ENCODE measurements around the gene ISL2. TPM values are rescaled to one million over a fixed set of nuclear protein-coding genes. Genes with fewer than 3 reads are reported as not detected.

Gene ISL2
- total RNA-seq, 4 donors from 2014 or later = 0.67 to 11.6 TPM; not detected in 2

DNA sequence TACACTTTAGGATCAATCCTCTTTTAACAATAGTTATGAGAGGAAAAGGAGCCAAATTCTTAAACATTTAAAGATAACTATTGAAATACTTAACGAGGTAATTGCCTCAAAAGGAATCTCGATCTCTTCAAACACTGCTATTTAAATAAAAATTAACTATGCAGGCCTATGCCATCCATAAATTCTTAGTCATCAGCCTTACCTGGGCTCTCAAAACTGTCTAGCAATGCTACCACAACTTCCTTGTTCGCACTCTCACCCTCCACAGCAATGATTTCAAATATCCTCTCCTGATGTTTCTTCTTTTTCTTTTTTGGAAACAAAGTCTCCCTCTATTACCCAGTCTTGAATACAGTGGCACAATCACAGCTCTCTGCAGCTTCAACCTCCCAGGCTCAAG lies 37.6 kb upstream of the ISL2 start:
- Histone ChIP-seq H3K4me3 (no peak overlapping the region), H3K4me1 (peaks cover 0 to 6% (median 0%) of the 10 kb centered on the region in 4 donors), H3K36me3 (no peaks in the 10 kb centered on the region), H3K27ac (peak overlapping the region in 1 of 4 donors; percentile 41), H3K9me3 (no peaks in the 10 kb centered on the region), H3K27me3 (no peaks in the 10 kb centered on the region)
- TF ChIP-seq, protein P1, sequence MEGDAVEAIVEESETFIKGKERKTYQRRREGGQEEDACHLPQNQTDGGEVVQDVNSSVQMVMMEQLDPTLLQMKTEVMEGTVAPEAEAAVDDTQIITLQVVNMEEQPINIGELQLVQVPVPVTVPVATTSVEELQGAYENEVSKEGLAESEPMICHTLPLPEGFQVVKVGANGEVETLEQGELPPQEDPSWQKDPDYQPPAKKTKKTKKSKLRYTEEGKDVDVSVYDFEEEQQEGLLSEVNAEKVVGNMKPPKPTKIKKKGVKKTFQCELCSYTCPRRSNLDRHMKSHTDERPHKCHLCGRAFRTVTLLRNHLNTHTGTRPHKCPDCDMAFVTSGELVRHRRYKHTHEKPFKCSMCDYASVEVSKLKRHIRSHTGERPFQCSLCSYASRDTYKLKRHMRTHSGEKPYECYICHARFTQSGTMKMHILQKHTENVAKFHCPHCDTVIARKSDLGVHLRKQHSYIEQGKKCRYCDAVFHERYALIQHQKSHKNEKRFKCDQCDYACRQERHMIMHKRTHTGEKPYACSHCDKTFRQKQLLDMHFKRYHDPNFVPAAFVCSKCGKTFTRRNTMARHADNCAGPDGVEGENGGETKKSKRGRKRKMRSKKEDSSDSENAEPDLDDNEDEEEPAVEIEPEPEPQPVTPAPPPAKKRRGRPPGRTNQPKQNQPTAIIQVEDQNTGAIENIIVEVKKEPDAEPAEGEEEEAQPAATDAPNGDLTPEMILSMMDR (IDR thresholded peaks at IDR 0.05) = no peak
- TF ChIP-seq POLR2A (IDR thresholded peaks at IDR 0.05) = no peak
- DNase-seq = no peak

DNA sequence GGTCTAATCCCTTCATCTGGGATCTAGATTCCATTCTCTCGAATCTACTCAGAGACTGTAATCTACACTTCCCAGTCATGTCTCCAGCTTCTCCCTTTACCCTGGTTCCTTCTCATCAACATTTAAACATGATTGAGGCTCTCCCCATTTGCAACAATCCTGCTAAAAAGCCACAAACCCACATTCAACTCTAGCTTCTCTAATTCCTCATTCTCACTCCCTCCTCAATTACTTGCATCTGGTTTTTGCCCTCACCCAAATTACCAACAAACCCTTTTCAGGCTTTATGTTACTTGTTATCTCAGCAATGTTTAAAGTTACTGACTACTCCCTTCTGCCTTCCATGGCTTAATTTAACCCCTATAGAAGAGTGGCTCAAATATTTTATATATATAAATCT lies 36.8 kb upstream of the ISL2 start:
- peak overlapping the region in 1 of 4 donors; percentile 41 for H3K27ac ChIP-seq

DNA sequence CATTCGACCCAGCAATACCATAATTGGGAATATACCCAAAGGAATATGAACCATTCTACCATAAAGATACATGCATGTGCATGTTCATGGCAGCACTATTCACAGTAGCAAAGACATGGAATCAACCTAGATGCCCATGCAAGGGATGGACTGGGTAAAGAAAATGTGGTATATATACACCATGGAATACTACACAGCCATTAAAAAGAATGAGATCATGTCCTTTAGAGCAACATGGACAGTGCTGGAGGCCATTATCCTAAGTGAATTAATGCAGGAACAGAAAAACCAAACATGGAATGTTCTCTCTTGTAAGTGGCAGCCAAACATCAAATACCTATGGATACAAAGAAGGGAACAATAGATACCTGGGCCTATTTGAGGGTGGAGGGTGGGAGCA lies 32.7 kb upstream of the ISL2 start:
- H3K9me3 ChIP-seq = no peaks in the 10 kb centered on the region

More for the DNA sequence above, 36.8 kb upstream of the ISL2 start:
- Histone ChIP-seq H3K27me3 (no peaks in the 10 kb centered on the region), H3K4me3 (no peak overlapping the region), H3K9me3 (no peaks in the 10 kb centered on the region), H3K36me3 (no peaks in the 10 kb centered on the region), H3K4me1 (peaks cover 0 to 6% (median 0%) of the 10 kb centered on the region in 4 donors)
- no peak for DNase-seq
- no peak for TF ChIP-seq POLR2A (IDR thresholded peaks at IDR 0.05)
- TF ChIP-seq, protein P1 (IDR thresholded peaks at IDR 0.05) = no peak

DNA sequence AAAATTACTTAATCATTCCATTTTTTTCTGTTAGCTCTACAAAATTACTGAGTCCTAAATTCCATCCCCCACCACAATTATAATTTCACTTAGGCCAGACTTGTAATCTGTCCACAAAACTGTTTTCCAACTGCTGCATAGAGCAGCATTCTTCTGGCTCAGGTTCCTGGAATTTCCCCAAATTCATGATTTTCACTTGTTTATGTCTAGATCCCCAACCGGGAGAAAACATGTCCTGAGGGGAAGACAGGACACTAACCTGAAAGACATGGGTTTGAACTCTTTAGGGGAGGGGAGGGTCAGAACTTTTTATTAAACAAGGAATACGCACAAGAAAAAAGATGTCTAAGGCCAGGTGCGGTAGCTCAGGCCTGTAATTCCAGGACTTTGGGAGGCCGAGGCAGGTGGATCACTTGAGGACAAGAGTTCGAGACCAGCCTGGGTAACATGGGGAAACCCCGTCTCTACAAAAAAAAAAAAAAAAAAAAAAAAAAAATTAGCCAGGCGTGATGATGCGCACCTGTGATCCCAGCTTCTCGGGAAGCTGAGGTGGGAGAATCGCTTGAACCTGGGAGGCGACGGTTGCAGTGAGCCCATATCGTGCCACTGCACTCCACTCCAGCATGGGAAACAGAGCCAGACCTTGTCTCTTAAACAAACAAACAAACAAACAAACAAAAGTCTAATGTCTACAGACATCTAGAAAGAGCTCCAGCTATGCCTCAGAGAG lies 26.8 kb upstream of the ISL2 start:
- Histone ChIP-seq H3K27ac (no peak overlapping the region), H3K4me1 (peaks cover 0 to 7% (median 0%) of the 10 kb centered on the region in 4 donors), H3K27me3 (no peaks in the 10 kb centered on the region), H3K4me3 (peak overlapping the region in 2 of 4 donors; percentile 63 to 74), H3K36me3 (no peaks in the 10 kb centered on the region), H3K9me3 (no peaks in the 10 kb centered on the region)
- DNase-seq = no peak
- TF ChIP-seq, protein P1 (IDR thresholded peaks at IDR 0.05) = no peak
- TF ChIP-seq POLR2A (IDR thresholded peaks at IDR 0.05) = no peak

More for the DNA sequence above, 32.7 kb upstream of the ISL2 start:
- no peaks in the 10 kb centered on the region for H3K36me3 ChIP-seq
- H3K4me1 ChIP-seq = no peaks in the 10 kb centered on the region
- no peak for TF ChIP-seq POLR2A (IDR thresholded peaks at IDR 0.05)
- TF ChIP-seq, protein P1 (IDR thresholded peaks at IDR 0.05) = no peak
- no peak overlapping the region for H3K4me3 ChIP-seq
- no peak for DNase-seq
- no peak overlapping the region for H3K27ac ChIP-seq
- no peaks in the 10 kb centered on the region for H3K27me3 ChIP-seq

DNA sequence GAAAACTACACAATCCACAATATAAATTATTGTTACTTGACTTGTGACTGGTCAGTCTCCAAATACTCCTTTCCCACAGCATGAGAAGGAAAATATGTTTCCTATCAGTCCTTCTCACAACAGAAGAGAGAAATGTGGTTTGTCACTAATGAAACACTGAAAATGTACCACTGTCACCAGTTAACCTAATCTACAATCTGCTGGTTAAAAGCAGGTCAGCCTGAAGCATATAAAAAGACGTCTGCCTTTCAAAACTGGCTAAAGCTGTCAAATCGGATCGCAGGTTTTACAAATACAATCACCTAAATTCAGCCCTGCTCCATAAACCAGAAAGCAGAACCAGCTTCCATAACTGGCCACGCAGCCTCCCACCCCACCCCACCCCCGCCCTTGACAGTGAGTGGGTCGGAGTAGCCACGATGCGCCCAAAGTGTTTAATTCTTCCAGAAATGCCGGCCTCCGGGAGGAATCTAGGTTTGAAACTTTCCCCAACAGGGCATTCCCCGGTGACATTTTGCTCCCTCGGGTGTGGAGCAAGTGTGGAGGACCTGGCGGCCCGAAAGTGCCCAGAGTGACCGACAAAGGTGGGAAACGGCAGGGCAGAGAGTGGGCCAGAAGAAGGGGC lies 26.0 kb upstream of the ISL2 start:
- Histone ChIP-seq H3K4me3 (peak overlapping the region; percentile 62 to 74 (median 66)), H3K27ac (peak overlapping the region; percentile 79 to 84 (median 82)), H3K36me3 (no peaks in the 10 kb centered on the region), H3K4me1 (peaks cover 0 to 7% (median 0%) of the 10 kb centered on the region in 4 donors), H3K9me3 (no peaks in the 10 kb centered on the region), H3K27me3 (no peaks in the 10 kb centered on the region)
- DNase-seq = no peak
- TF ChIP-seq, protein P1 (IDR thresholded peaks at IDR 0.05) = no peak
- no peak for TF ChIP-seq POLR2A (IDR thresholded peaks at IDR 0.05)

Measured in Peyer's patch (tissue), 4 donors.